ENCODE data around the gene VSTM4.

DNA sequence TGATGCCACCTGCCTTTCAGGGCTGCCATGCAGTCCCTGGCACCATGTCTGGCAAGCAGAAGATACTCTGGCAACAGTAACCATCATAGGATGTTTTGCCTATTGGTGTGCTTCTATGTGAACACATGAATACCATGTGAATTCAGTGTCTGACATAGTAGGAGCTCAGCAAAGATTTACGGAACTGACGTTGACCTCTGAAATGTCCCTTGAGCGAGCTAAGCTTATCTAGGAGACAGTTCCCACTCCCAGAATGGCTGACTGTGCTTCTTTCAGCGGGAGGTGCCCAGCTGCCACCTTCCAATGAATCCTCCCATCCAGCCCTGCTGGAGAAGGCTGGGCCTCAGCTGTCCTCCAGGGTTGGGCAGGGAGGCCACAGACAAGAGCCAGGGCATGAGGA lies 104.5 kb downstream of the VSTM4 start:
- TF ChIP-seq EZH2 (IDR thresholded peaks at IDR 0.05; ENCODE audit: borderline replicate concordance) = no peak
- TF ChIP-seq, protein P1, sequence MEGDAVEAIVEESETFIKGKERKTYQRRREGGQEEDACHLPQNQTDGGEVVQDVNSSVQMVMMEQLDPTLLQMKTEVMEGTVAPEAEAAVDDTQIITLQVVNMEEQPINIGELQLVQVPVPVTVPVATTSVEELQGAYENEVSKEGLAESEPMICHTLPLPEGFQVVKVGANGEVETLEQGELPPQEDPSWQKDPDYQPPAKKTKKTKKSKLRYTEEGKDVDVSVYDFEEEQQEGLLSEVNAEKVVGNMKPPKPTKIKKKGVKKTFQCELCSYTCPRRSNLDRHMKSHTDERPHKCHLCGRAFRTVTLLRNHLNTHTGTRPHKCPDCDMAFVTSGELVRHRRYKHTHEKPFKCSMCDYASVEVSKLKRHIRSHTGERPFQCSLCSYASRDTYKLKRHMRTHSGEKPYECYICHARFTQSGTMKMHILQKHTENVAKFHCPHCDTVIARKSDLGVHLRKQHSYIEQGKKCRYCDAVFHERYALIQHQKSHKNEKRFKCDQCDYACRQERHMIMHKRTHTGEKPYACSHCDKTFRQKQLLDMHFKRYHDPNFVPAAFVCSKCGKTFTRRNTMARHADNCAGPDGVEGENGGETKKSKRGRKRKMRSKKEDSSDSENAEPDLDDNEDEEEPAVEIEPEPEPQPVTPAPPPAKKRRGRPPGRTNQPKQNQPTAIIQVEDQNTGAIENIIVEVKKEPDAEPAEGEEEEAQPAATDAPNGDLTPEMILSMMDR (IDR thresholded peaks at IDR 0.05; ENCODE audit: poor library complexity) = no peak

Data from hepatocyte (in vitro differentiated cells).